SJCRH30 (cell line): ENCODE measurements around the gene TBC1D22A. TPM values are rescaled to one million over a fixed set of nuclear protein-coding genes. Genes with fewer than 3 reads are reported as not detected.
"Not testable (repeated sequence)": the region's sequence is repeated elsewhere in the genome, so short reads cannot be mapped to it uniquely, and the experiment has no call there.

Experiments used
- DNase-seq, 2 experiments: peaks; one replicate each; pipeline ENCODE4 v3.0.0-alpha.2; 2015 to 2020
- H3K27ac ChIP-seq: fragments of 250-450 bp; sonication (Bioruptor Pico); 2 replicates; pipeline ENCODE4 v1.5.1; 2020; ENCODE audit warnings: mild to moderate bottlenecking, moderate library complexity
- H3K27me3 ChIP-seq: fragments of 250-450 bp; sonication (Bioruptor Pico); 2 replicates; pipeline ENCODE4 v1.5.1; 2020; ENCODE audit warnings: mild to moderate bottlenecking, moderate library complexity
- H3K36me3 ChIP-seq: fragments of 250-450 bp; sonication (Bioruptor Pico); 2 replicates; pipeline ENCODE4 v1.5.1; 2020; ENCODE audit warnings: mild to moderate bottlenecking, moderate library complexity
- H3K4me1 ChIP-seq: fragments of 250-450 bp; sonication (Bioruptor Pico); 2 replicates; pipeline ENCODE4 v1.5.1; 2020; ENCODE audit warnings: mild to moderate bottlenecking, moderate library complexity
- H3K4me3 ChIP-seq: fragments of 250-450 bp; sonication (Bioruptor Pico); 2 replicates; pipeline ENCODE4 v1.5.1; 2020; ENCODE audit warnings: mild to moderate bottlenecking, moderate library complexity
- H3K9me3 ChIP-seq: fragments of 250-450 bp; sonication (Bioruptor Pico); replicated peaks from 2 replicates; pipeline ENCODE4 v1.5.1; 2020; ENCODE audit warnings: mild to moderate bottlenecking, moderate library complexity
- total RNA-seq: library from RNA; depleted of rRNA; stranded (reverse); fragments of >200 nt; shearing (Covaris generic); gene quantifications from 2 replicates; pipeline ENCODE4 v1.2.3, GENCODE V29; 2014

The TBC1D22A gene
- total RNA-seq, 1 experiment from 2014 or later: 8.9 TPM

DNA sequence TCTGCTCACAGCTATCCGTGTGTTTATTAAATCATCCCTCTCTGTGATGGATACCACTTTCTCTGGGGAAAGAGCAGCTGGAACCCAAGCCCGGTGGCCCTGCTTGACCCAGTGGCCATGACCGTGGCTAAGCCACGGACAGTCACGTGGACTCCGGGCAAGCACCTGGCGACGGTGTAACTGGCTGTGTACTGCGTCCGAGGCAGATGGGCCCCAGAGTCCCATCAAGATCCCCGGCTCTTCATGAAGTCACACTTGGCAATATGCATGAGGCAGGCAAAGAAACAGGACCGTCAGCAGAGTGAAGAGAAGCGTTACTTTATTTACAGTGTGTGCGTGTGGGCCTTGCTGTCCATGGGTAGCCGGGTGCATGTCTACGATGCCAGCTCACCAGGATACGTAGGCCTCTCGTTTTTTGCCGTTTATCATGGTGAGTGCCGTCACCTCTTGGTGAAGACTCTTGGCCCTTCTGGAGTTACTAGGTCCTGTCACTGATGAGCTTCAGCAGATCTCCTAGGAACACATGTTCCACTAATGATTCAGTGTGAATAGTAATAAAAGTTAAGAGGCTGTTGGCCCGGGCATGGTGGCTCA is 366.3 kb downstream of the TBC1D22A start:
- Histone ChIP-seq H3K36me3 (no peaks in the 10 kb centered on the region), H3K4me3 (no peak overlapping the region), H3K27ac (no peak overlapping the region), H3K9me3 (no peaks in the 10 kb centered on the region), H3K27me3 (no peaks in the 10 kb centered on the region), H3K4me1 (no peaks in the 10 kb centered on the region)
- DNase-seq: no peak

- Histone ChIP-seq H3K4me1 (no peaks in the 10 kb centered on the region), H3K27ac (no peak overlapping the region), H3K9me3 (no peaks in the 10 kb centered on the region), H3K36me3 (no peaks in the 10 kb centered on the region), H3K27me3 (no peaks in the 10 kb centered on the region), H3K4me3 (no peak overlapping the region)
- DNase-seq: no peak
Measured at GRCh38 chr22:47129902-47130635, 367.6 kb downstream of the TBC1D22A start.

GRCh38 chr22:47130883-47131631 is 368.6 kb downstream of the TBC1D22A start:
- Histone ChIP-seq H3K9me3 (no peaks in the 10 kb centered on the region), H3K4me3 (no peak overlapping the region), H3K27me3 (no peaks in the 10 kb centered on the region), H3K27ac (no peak overlapping the region), H3K36me3 (no peaks in the 10 kb centered on the region), H3K4me1 (no peaks in the 10 kb centered on the region)
- DNase-seq: peak in 1 of 2 experiments; percentile 11

- no peak overlapping the region for H3K27ac ChIP-seq
- H3K4me1 ChIP-seq: no peaks in the 10 kb centered on the region
- no peaks in the 10 kb centered on the region for H3K36me3 ChIP-seq
- no peaks in the 10 kb centered on the region for H3K9me3 ChIP-seq
- no peaks in the 10 kb centered on the region for H3K27me3 ChIP-seq
- H3K4me3 ChIP-seq: no peak overlapping the region
- DNase-seq: no peak
Measured at GRCh38 chr22:47131632-47132427, 369.4 kb downstream of the TBC1D22A start.

- no peak overlapping the region for H3K27ac ChIP-seq
- no peaks in the 10 kb centered on the region for H3K27me3 ChIP-seq
- no peaks in the 10 kb centered on the region for H3K4me1 ChIP-seq
- DNase-seq: no peak
- H3K4me3 ChIP-seq: no peak overlapping the region
- H3K9me3 ChIP-seq: no peaks in the 10 kb centered on the region
- no peaks in the 10 kb centered on the region for H3K36me3 ChIP-seq
Measured at GRCh38 chr22:47132428-47132825, 370.0 kb downstream of the TBC1D22A start.

GRCh38 chr22:47133061-47133969 is 370.9 kb downstream of the TBC1D22A start:
- H3K4me3 ChIP-seq: no peak overlapping the region

GRCh38 chr22:47134222-47134621 is 371.8 kb downstream of the TBC1D22A start:
- no peak for DNase-seq
- H3K36me3 ChIP-seq: no peaks in the 10 kb centered on the region
- H3K27me3 ChIP-seq: no peaks in the 10 kb centered on the region
- no peaks in the 10 kb centered on the region for H3K4me1 ChIP-seq
- H3K9me3 ChIP-seq: no peaks in the 10 kb centered on the region
- no peak overlapping the region for H3K27ac ChIP-seq
- H3K4me3 ChIP-seq: no peak overlapping the region

More at GRCh38 chr22:47133061-47133969, 370.9 kb downstream of the TBC1D22A start:
- Histone ChIP-seq H3K9me3 (no peaks in the 10 kb centered on the region), H3K27me3 (no peaks in the 10 kb centered on the region), H3K4me1 (no peaks in the 10 kb centered on the region), H3K27ac (no peak overlapping the region), H3K36me3 (no peaks in the 10 kb centered on the region)
- no peak for DNase-seq

DNA sequence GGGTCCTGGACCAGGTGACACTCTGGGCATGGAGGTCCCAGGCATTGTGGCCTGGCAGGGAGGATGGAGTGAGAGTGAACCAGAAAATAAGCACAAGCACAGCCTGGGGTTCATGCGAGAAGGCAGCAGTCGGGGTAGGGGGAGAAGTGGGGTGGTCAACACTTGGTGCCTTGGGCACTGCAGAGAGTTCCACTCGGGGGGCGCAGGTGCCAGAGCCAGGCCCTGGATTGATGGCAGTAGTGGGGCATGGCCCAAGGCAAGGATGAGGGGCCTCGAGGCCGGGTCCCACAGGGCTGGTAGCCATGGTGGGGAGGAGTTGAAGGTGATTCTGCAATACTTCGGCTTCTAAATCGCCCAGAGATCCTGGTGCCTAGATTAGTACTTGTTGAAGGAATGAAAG is 372.9 kb downstream of the TBC1D22A start:
- Histone ChIP-seq H3K4me3 (no peak overlapping the region), H3K27ac (no peak overlapping the region), H3K27me3 (no peaks in the 10 kb centered on the region), H3K36me3 (no peaks in the 10 kb centered on the region), H3K9me3 (no peaks in the 10 kb centered on the region), H3K4me1 (no peaks in the 10 kb centered on the region)
- DNase-seq: no peak

DNA sequence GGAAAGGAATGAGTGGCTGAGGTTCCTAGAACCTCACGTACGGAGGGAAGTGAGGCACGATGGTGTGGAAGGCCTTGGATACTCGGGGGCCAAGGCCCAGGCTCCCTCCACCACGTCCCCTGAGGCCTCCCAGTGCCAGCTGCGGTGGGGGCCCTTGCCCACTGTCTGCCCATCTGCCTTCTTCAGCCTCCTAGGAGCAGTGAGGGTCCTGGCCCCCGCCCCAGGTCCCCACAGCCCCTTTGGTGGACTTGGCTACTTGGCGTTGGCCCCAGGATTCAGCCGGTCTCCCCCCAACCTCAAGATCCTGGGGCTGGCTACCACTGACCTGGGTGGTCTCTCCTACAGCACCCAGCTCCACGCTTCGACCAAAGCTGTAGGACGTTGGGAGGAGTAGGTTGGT is 373.6 kb downstream of the TBC1D22A start:
- Histone ChIP-seq H3K9me3 (no peaks in the 10 kb centered on the region), H3K4me1 (no peaks in the 10 kb centered on the region), H3K36me3 (no peaks in the 10 kb centered on the region), H3K27me3 (no peaks in the 10 kb centered on the region), H3K4me3 (no peak overlapping the region), H3K27ac (no peak overlapping the region)
- no peak for DNase-seq

GRCh38 chr22:47136671-47137070 is 374.2 kb downstream of the TBC1D22A start:
- H3K27ac ChIP-seq: no peak overlapping the region

DNA sequence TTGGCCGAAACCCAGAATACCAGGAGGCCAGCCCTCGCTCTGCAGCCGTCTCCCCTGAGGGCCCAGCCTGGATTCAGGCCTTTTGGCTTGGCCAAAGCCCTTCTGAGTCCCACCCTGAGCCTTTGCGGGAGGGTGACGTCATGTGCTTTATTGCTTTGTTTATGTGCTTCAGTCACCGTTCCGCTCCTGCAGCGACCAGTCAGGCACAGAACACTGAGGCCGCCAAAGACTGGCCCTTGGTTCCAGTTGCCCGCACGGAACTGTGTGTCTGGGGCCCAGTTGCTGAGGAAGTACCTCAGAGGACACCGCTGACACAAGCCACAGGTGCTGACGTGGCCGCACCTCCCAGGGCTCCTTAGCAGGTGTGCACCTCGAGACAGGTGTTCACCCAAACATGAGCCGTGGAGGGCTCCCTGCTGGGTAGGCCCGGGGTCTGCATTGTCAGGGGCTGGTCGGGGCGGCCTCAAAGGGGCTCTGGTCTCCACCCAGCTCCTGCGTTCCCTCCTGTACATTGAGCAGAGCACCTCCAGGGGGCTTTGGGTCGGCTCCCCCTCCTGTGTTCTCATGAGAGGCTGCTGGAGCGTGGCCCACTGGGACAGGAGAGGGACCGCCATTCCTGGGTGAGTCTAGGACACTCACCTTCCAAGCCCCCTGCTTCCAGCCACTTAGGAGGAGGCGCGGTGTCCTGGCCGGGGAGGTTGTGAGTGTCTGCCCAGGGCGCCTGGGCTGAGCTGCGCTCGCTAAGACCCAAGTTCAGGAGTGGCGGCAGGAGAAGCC is 376.8 kb downstream of the TBC1D22A start:
- Histone ChIP-seq H3K36me3 (no peaks in the 10 kb centered on the region), H3K9me3 (no peaks in the 10 kb centered on the region), H3K27me3 (no peaks in the 10 kb centered on the region), H3K27ac (no peak overlapping the region), H3K4me3 (no peak overlapping the region), H3K4me1 (no peaks in the 10 kb centered on the region)
- peak in 1 of 2 experiments; percentile 17 for DNase-seq

More at GRCh38 chr22:47136671-47137070, 374.2 kb downstream of the TBC1D22A start:
- Histone ChIP-seq H3K27me3 (no peaks in the 10 kb centered on the region), H3K36me3 (no peaks in the 10 kb centered on the region), H3K4me1 (no peaks in the 10 kb centered on the region), H3K9me3 (no peaks in the 10 kb centered on the region), H3K4me3 (no peak overlapping the region)
- no peak for DNase-seq

DNA sequence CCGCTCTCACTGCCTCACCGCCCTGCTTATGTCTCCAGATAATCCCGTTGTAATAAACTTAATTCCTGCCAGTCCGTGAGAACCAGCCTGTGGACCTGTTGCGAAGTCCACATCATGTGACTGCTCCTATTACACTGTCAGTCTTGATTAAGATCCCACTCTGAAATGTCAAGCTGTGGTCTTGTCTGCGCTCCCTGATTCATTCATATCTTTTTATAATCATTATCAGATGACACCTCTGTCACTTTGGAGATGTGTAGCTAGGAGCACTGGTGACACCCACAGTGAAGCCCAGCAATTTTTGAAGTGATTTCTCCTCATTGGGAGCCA is 377.3 kb downstream of the TBC1D22A start:
- no peaks in the 10 kb centered on the region for H3K27me3 ChIP-seq
- no peaks in the 10 kb centered on the region for H3K9me3 ChIP-seq
- H3K4me1 ChIP-seq: no peaks in the 10 kb centered on the region
- no peaks in the 10 kb centered on the region for H3K36me3 ChIP-seq
- no peak for DNase-seq
- H3K27ac ChIP-seq: no peak overlapping the region
- H3K4me3 ChIP-seq: no peak overlapping the region

GRCh38 chr22:47140975-47141374 is 378.5 kb downstream of the TBC1D22A start:
- H3K4me3 ChIP-seq, H3K27me3 ChIP-seq, DNase-seq, H3K4me1 ChIP-seq, H3K27ac ChIP-seq, H3K9me3 ChIP-seq, H3K36me3 ChIP-seq: not testable (repeated sequence)
